ENCODE results near the gene HEXIM2.
A peak's percentile ranks its signal among the peaks of the same experiment; 100 is the strongest.

HEXIM2 gene

GRCh38 chr17:45131616-45132319 is 29.9 kb upstream of the HEXIM2 start:
- no peak for TF ChIP-seq SIN3A (IDR thresholded peaks at IDR 0.05; ENCODE audit: borderline replicate concordance, insufficient read depth, low read length)
- TF ChIP-seq FOXP2 (optimal IDR thresholded peaks at IDR 0.05; ENCODE audit: borderline replicate concordance, extremely low read depth, extremely low read length, insufficient read depth), result no peak
- no peak for TF ChIP-seq POLR2AphosphoS5 (IDR thresholded peaks at IDR 0.05; ENCODE audit: low read depth, low read length)
- TF ChIP-seq REST (IDR thresholded peaks at IDR 0.05; ENCODE audit: insufficient read depth in 1 of 2, low read depth in 2 of 2, low read length in 2 of 2), result no peak
- no peak for TF ChIP-seq TAF1 (IDR thresholded peaks at IDR 0.05; ENCODE audit: borderline replicate concordance, insufficient read depth, low read length)

- TF ChIP-seq TAF1 (IDR thresholded peaks at IDR 0.05; ENCODE audit: borderline replicate concordance, insufficient read depth, low read length) (0 out of 2 replicates have a peak, but pooled peaks have one; percentile 24), POLR2AphosphoS5 (IDR thresholded peaks at IDR 0.05; ENCODE audit: low read depth, low read length) (0 out of 2 replicates have a peak, but pooled peaks have one; percentile 52), FOXP2 (optimal IDR thresholded peaks at IDR 0.05; ENCODE audit: borderline replicate concordance, extremely low read depth, extremely low read length, insufficient read depth) (no peak), SIN3A (IDR thresholded peaks at IDR 0.05; ENCODE audit: borderline replicate concordance, insufficient read depth, low read length) (no peak), REST (IDR thresholded peaks at IDR 0.05; ENCODE audit: insufficient read depth in 1 of 2, low read depth in 2 of 2, low read length in 2 of 2) (0 out of 4 replicates have a peak, but pooled peaks of 1 of the 2 experiments have one; percentile 14)
Observed at GRCh38 chr17:45132320-45132571, 29.4 kb upstream of the HEXIM2 start, which contains the start of gene PLCD3. Gene PLCD3, minus strand, starts transcription at chr17:45132515. Its CDS starts 105 bp downstream, at chr17:45132410.

GRCh38 chr17:45132572-45133463 is 28.9 kb upstream of the HEXIM2 start:
- no peak for TF ChIP-seq REST (IDR thresholded peaks at IDR 0.05; ENCODE audit: insufficient read depth in 1 of 2, low read depth in 2 of 2, low read length in 2 of 2)
- TF ChIP-seq POLR2AphosphoS5 (IDR thresholded peaks at IDR 0.05; ENCODE audit: low read depth, low read length), result peak; percentile 57; the same call in 1 of the 2 replicates
- TF ChIP-seq FOXP2 (optimal IDR thresholded peaks at IDR 0.05; ENCODE audit: borderline replicate concordance, extremely low read depth, extremely low read length, insufficient read depth), result peak; percentile 56

GRCh38 chr17:45135192-45135977 is 26.3 kb upstream of the HEXIM2 start, which contains the start of gene ACBD4:
Gene ACBD4, plus strand, starts transcription at chr17:45135687. Its CDS starts 458 bp downstream, at chr17:45136145.
- TF ChIP-seq POLR2AphosphoS5 (IDR thresholded peaks at IDR 0.05; ENCODE audit: low read depth, low read length) (peak; percentile 78), SIN3A (IDR thresholded peaks at IDR 0.05; ENCODE audit: borderline replicate concordance, insufficient read depth, low read length) (no peak), FOXP2 (optimal IDR thresholded peaks at IDR 0.05; ENCODE audit: borderline replicate concordance, extremely low read depth, extremely low read length, insufficient read depth) (peak; percentile 89), TAF1 (IDR thresholded peaks at IDR 0.05; ENCODE audit: borderline replicate concordance, insufficient read depth, low read length) (0 out of 2 replicates have a peak, but pooled peaks have one; percentile 15)
